A549 treated with dexamethasone at 1 μM for 4 hours (cell line): ENCODE results near the gene FBXL13. TPM values are rescaled to one million over a fixed set of nuclear protein-coding genes. Genes with fewer than 3 reads are reported as not detected.

Experiments used
- total RNA-seq: library from RNA; stranded (reverse); fragments of 200-300 nt; extraction: Qiagen RNA extraction; gene quantifications from 5 replicates; pipeline ENCODE4 v1.2.3, GENCODE V29; 2022

Gene FBXL13
- 0.09 to 0.62 TPM (median 0.31 TPM) in 5 replicates for total RNA-seq

GRCh38 chr7:103074519-103075336 is at the start of gene FBXL13, which contains the start of gene ARMC10:
Gene FBXL13 (minus strand): TSS chr7:103074796.
Gene ARMC10 (plus strand): TSS chr7:103075140. CDS start chr7:103075273, 133 bp downstream.

GRCh38 chr7:102912742-102913141 is 161.9 kb downstream of the FBXL13 start, which contains the start of gene LRRC17:
Gene LRRC17 (plus strand): TSS chr7:102913000. CDS start chr7:102933914, 20,914 bp downstream.

Other genes with a start within 250 kb of the FBXL13 start
- 0.03 to 0.13 TPM (median 0.06 TPM) in 4 of 5 replicates, not detected in the other for gene LRRC17, start 161.8 kb downstream of the FBXL13 start, total RNA-seq
- gene ARMC10, start 344 bp upstream of the FBXL13 start, total RNA-seq, result 21.3 to 31.5 TPM (median 30.0 TPM) in 5 replicates
- gene NAPEPLD, start 74.3 kb upstream of the FBXL13 start, total RNA-seq, result 2.7 to 4.9 TPM (median 3.7 TPM) in 5 replicates
- gene PMPCB, start 222.6 kb upstream of the FBXL13 start, total RNA-seq, result 58.7 to 72.4 TPM (median 62.8 TPM) in 5 replicates